AG10803 (cell line): ENCODE results near the gene C11orf98.
"Not testable (repeated sequence)": the region's sequence is repeated elsewhere in the genome, so short reads cannot be mapped to it uniquely, and the experiment has no call there.

Experiments used
- DNase-seq: peaks from one replicate; pipeline ENCODE4 v3.0.0; 2010; ENCODE audit warnings: low read depth
- H3K4me3 ChIP-seq: 2 replicates; pipeline ENCODE4 v1.5.1; 2011; ENCODE audit warnings: mild to moderate bottlenecking, low read length, control low read depth
- CTCF ChIP-seq: conservative IDR thresholded peaks from 2 replicates; pipeline ENCODE4 v1.5.1; 2011; ENCODE audit warnings: mild to moderate bottlenecking, low read length, control low read depth, inconsistent platforms

Gene C11orf98

GRCh38 chr11:62664405-62665074 is 470 bp downstream of the C11orf98 start:
- DNase-seq: peak; percentile 30
- peak overlapping the region; percentile 93 for H3K4me3 ChIP-seq
- TF ChIP-seq CTCF: no peak

DNA sequence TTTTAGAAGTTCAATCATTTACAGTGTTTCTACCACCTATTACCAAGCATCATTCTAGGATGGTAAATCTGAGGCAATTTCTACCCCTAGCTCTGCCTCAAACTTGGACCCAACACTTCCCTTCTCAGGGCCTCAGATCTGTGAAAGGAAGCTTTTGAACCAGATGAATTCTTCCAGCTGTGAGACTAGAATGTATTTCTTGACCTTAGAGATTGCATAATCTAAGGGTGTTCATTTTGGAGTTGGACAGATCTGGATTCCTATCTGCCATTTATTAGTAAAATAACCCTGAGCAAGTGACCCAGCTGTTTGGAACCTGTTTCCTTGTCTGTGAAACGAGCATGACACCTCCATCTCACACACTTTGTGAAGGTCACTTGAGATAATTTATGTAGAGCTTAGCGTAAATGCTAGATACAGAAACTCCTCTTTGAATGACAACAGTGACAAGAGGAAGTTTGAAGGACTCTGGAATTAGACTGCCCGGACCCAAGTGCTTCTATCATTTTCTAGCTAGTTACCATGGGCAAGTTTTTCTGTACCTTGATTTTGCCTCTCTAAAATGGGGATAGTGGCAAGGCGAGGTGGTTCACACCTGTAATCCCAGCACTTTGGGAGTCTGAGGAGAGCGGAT is 8.1 kb downstream of the C11orf98 start:
- H3K4me3 ChIP-seq: no peak overlapping the region
- DNase-seq: no peak
- no peak for TF ChIP-seq CTCF

GRCh38 chr11:62654297-62654696 is 10.7 kb downstream of the C11orf98 start:
- TF ChIP-seq CTCF: no peak
- H3K4me3 ChIP-seq: no peak overlapping the region
- DNase-seq: no peak

- DNase-seq: no peak
- TF ChIP-seq CTCF: no peak
- H3K4me3 ChIP-seq: peak overlapping the region; percentile 84
Measured at GRCh38 chr11:62652161-62653006, 12.6 kb downstream of the C11orf98 start.

GRCh38 chr11:62650283-62650682 is 14.7 kb downstream of the C11orf98 start:
- H3K4me3 ChIP-seq, DNase-seq: not testable (repeated sequence)

DNA sequence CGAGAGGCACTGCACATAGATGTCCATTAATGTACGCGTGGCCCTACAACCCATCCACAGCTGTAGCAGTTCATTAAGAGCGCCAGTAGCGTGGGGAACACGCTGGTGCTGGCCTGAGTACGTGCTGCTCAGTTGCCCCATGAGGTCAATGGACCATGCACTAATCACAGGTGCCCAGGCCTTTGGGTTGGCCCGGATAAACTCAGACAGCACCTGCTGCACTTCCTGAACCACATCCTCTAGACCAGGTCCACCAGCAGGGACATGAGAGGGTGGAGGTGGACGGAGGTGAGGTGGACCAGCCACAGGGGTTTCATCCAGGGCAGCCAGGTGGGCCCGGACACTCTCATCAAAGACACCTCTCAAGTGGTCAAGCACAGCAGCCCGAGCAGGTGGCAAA is 15.5 kb downstream of the C11orf98 start:
- no peak for TF ChIP-seq CTCF
- H3K4me3 ChIP-seq: no peak overlapping the region
- no peak for DNase-seq

- H3K4me3 ChIP-seq: no peak overlapping the region
- TF ChIP-seq CTCF: no peak
- DNase-seq: no peak
Measured at GRCh38 chr11:62648967-62649364, 16.0 kb downstream of the C11orf98 start.
